HG02678 (cell line): ENCODE results near the gene PICALM.
"Not testable (repeated sequence)": the region's sequence is repeated elsewhere in the genome, so short reads cannot be mapped to it uniquely, and the experiment has no call there.

ENCODE experiments used
- ATAC-seq: cut with Tn5 transposase; IDR thresholded peaks from one replicate; pipeline ENCODE4 v1.9.1; 2021; ENCODE audit warnings: mild to moderate bottlenecking, moderate library complexity; ENCODE audit not compliant: unreplicated experiment

PICALM gene

GRCh38 chr11:85989746-85990145 lies 79.1 kb downstream of the PICALM start:
- no peak for ATAC-seq

- ATAC-seq = peak; percentile 57
These were observed 80.1 kb downstream of the PICALM start for GRCh38 chr11:85988780-85989179.

- no peak for ATAC-seq
These were observed 91.1 kb downstream of the PICALM start for GRCh38 chr11:85977751-85978160.

GRCh38 chr11:85976525-85976924 lies 92.4 kb downstream of the PICALM start:
- ATAC-seq = no peak

GRCh38 chr11:85974122-85974521 lies 94.8 kb downstream of the PICALM start:
- ATAC-seq = no peak

- ATAC-seq = no peak
These were observed 98.3 kb downstream of the PICALM start for GRCh38 chr11:85970593-85970992.

- no peak for ATAC-seq
These were observed 101.4 kb downstream of the PICALM start for GRCh38 chr11:85967457-85967856.

GRCh38 chr11:85965202-85965601 lies 103.7 kb downstream of the PICALM start:
- ATAC-seq = no peak

GRCh38 chr11:85961930-85962363 lies 106.9 kb downstream of the PICALM start:
- no peak for ATAC-seq

GRCh38 chr11:85961130-85961529 lies 107.8 kb downstream of the PICALM start:
- no peak for ATAC-seq

- no peak for ATAC-seq
These were observed 108.2 kb downstream of the PICALM start for GRCh38 chr11:85960678-85961077.

GRCh38 chr11:85955531-85955930 lies 113.4 kb downstream of the PICALM start:
- ATAC-seq = no peak

- no peak for ATAC-seq
These were observed 115.3 kb downstream of the PICALM start for GRCh38 chr11:85953491-85954143.

- ATAC-seq = not testable (repeated sequence)
These were observed 116.8 kb downstream of the PICALM start for GRCh38 chr11:85952108-85952485.

GRCh38 chr11:85951428-85952107 lies 117.3 kb downstream of the PICALM start:
- ATAC-seq = no peak

GRCh38 chr11:85951049-85951405 lies 117.9 kb downstream of the PICALM start:
- ATAC-seq = no peak

GRCh38 chr11:85950317-85951048 lies 118.4 kb downstream of the PICALM start:
- no peak for ATAC-seq

- ATAC-seq = no peak
These were observed 119.1 kb downstream of the PICALM start for GRCh38 chr11:85949798-85950197.

- ATAC-seq = peak; percentile 29
These were observed 120.0 kb downstream of the PICALM start for GRCh38 chr11:85948884-85949283.

- peak; percentile 48 for ATAC-seq
These were observed 121.2 kb downstream of the PICALM start for GRCh38 chr11:85947431-85948272.

- no peak for ATAC-seq
These were observed 122.7 kb downstream of the PICALM start for GRCh38 chr11:85946221-85946620.
